ENCODE data around the gene TAF4B. TPM values are rescaled to one million over a fixed set of nuclear protein-coding genes. Genes with fewer than 3 reads are reported as not detected.
"Not testable (repeated sequence)": the region's sequence is repeated elsewhere in the genome, so short reads cannot be mapped to it uniquely, and the experiment has no call there.

The TAF4B gene
- total RNA-seq, 2 donors from 2014 or later, result 2.6 to 3.2 TPM

DNA sequence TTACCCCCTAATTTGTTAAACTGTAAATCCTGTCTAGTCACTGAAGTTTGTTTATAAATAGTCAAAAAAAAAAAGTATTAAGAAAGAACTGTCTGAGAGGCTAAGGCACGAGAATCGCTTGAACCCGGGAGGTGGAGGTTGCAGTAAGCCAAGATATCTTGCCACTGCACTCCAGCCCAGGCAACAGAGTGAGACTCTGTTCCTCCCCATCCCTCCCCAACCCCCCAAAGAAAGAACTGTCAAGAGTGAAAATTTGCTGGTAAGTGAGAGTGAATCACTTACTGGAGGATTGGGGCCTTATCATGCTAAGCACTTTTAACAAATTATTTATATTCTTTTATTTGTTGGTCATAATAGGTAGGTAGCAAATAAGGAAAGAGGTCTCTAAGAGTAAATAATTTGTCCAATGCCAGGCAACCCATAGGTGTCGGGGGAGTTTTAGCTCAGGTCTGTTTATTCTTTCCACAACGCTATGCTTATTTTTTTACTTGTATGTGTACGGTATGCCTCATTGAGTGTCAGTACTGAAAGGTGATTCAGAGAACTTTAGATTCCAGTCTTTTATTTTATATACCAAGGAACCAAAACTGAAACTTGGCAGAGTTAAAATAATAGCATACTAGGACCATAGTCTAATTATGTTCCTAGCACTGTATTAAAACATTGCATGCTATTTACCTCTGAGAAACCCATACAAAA is 2.5 kb downstream of the TAF4B start:
- intact Hi-C loops (cut with DNase I, micrococcal nuclease), result no loop called here
- no peak for ATAC-seq
- no peak for DNase-seq

DNA sequence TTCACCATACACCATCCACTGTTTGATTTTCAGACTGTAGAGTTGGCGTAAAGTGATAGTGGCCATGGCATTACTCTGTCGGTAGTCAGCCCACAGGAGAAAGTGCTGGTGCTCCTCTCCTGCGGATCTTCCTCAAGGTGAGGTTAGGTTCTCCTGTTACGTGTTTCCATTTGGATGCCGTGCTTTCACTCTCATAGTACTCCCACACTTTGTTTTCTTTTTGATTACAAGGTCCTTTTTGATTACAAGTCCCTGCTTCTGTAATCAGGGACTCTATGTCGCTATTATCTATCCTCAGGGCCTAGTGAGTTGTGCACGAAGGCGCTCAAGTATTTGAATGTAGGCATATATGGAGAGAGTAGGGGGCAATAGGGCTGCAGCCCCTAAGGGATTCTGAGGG is 4.3 kb downstream of the TAF4B start:
- ATAC-seq, result no peak
- no peak for DNase-seq

DNA sequence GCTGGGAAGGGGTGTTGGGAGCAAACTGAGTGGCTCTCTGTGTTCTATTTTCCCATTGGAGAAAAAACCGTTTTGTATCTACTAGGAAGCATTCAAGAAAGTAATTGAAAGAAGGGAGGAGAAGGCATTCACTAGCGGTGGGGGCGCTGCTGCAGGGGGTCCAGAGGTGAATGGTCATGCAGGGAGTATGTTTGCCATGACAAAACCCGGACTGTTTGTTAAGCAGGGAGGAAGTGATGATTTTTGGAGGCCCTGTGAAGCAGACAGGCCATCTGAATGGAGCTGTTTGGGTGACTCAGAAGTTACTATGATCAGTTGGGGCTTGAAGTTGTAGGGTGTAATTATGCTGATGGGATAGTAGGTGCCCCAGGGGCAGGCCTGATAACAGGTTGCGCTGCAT is 7.0 kb downstream of the TAF4B start:
- ATAC-seq (no peak), DNase-seq (no peak)
- intact Hi-C loops (cut with DNase I, micrococcal nuclease), result no loop called here

More for the DNA sequence above, 4.3 kb downstream of the TAF4B start:
- intact Hi-C loops (cut with DNase I, micrococcal nuclease), result no loop called here

DNA sequence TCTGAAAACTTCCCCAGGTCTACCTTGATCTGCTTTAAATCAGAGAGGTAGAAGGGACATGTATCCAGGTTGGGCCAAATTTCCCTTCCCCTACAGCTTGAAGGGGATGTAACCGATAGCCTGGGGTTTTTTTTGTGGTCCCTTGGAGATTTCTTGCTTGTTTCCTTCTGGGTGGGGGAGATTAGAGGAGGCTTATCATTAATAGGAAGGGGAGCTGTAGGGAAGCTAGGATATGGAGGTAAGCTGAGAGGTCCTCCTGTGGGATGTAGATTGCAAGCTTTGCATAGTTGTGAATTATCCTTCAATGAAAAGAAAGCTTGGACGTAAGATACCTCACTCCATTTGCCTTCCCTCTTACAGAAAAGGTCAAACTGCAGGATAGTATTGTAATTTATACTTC is 11.1 kb downstream of the TAF4B start:
- DNase-seq; intact Hi-C loops (cut with DNase I, micrococcal nuclease); ATAC-seq: not testable (repeated sequence)

DNA sequence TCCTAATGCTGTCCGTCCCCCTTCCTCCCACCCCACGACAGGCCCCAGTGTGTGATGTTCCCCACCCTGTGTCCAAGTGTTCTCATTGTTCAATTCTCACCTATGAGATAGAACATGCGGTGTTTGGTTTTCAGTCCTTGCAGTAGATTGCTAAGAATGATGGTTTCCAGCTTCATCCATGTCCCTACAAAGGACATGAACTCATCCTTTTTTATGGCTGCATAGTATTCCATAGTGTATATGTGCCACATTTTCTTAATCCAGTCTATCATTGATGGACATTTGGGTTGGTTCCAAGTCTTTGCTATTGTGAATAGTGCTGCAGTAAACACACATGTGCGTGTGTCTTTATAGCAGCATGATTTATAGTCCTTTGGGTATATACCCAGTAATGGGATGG is 12.5 kb downstream of the TAF4B start:
- intact Hi-C loops (cut with DNase I, micrococcal nuclease); DNase-seq; ATAC-seq: not testable (repeated sequence)

DNA sequence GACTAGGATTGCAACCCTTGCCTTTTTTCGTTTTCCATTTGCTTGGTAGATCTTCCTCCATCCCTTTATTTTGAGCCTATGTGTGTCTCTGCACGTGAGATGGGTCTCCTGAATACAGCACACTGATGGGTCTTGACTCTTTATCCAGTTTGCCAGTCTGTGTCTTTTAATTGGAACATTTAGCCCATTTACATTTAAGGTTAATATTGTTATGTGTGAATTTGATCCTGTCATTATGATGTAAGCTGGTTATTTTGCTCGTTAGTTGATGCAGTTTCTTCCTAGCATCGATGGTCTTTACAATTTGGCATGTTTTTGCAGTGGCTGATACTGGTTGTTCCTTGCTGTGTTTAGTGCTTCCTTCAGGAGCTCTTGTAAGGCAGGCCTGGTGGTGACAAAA is 16.1 kb downstream of the TAF4B start:
- DNase-seq; intact Hi-C loops (cut with DNase I, micrococcal nuclease); ATAC-seq: not testable (repeated sequence)

DNA sequence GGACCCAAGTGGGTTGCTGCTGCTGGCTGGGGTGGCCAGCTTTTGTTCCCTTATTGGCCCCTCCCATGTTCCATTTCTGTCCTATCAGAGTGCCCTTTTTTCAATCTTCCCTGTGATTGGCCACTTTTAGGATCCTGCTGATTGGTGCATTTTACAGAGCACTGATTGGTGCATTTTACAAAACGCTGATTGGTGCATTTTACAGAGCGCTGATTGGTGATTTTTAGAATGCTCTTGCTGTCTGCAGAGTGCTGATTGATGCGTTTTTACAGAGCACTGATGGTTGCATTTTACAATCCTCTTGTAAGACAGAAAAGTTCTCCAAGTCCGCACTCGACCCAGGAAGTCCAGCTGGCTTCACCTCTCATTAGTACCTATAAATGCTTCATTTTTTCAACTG is 19.2 kb downstream of the TAF4B start:
- ATAC-seq; DNase-seq; intact Hi-C loops (cut with DNase I, micrococcal nuclease): not testable (repeated sequence)

DNA sequence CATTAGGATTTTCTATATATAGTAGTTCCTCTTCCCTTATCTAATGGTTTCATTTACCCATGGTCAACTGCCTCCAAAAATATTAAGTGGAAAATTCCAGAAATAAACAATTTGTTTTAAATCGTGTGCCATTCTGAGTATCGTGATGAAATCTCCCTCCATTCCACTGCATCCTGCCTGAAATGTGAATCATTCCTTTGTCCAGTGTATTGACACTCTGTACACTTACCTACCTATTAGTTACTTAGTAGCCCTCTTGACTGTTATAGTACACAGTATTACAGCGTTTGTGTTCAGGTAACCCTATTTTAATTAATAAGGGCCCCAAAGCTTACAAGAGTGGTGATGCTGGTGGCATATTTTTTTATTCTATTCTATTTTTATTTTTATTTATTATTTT is 26.2 kb downstream of the TAF4B start:
- ATAC-seq, result no peak
- intact Hi-C loops (cut with DNase I, micrococcal nuclease), result no loop called here

DNA sequence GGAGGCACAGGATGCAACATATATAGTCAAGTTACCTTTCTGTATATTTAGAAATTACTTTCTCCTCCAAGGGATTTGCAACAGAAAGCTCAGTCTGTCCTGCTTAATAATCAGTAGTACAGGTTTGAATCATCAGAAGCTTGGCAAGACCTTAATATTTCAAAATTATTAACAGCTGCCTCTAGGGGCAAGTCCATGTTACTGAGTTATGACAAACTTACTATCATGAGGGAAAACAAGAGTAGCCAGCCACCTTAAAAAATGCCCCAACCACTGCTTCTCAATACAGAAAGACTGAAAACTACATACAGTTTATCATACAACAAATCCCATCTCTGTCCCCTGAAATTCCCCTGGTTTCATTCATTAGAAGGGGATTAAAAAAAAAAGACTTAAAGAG is 28.6 kb downstream of the TAF4B start:
- DNase-seq; intact Hi-C loops (cut with DNase I, micrococcal nuclease); ATAC-seq: not testable (repeated sequence)

More for the DNA sequence above, 26.2 kb downstream of the TAF4B start:
- no peak for DNase-seq

DNA sequence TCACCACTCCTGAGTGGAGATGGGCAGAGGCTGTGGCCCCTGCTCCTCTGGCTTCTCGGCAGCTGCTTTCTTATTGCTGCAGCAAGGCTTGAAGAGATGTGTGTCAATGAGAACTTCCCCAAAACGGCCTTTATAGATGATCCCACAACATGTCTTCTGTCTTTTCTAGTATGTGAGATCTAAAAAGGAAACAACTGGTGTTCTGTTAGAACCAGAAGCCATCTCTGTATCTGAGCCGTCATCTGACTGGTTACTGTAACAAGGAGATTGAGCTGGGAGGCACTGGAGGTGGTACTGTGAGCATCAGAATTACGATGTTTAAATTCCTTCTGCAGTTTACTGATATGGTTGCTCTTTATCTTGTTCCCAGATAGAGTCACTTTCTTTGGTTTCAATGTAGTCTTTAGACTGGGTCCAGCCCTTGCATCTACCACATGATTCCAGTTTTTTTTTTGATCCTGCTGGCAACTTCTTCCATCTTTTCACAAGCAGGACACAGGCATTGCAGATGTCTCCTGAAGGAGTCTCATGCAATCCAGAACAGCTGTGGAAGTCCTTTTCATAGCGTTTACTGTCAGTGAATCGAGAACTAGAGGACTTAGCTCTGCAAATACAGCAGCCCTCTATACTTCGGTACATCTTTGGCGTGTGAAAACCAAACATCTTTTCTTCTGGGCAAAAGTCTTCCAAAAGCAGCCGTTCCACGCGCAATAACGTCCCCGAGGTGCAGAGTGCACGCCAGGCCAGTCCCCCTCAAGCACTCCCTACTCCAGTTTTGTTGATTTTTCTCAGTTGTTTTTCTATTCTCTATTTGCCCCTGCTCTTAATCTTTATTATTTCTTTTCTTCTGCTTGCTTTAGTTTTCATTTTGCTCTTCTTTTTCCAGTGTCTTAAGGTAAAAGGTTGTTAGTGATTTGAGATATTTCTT is 29.7 kb downstream of the TAF4B start:
- DNase-seq, result no peak
- no peak for ATAC-seq
- intact Hi-C loops (cut with DNase I, micrococcal nuclease), result no loop called here

DNA sequence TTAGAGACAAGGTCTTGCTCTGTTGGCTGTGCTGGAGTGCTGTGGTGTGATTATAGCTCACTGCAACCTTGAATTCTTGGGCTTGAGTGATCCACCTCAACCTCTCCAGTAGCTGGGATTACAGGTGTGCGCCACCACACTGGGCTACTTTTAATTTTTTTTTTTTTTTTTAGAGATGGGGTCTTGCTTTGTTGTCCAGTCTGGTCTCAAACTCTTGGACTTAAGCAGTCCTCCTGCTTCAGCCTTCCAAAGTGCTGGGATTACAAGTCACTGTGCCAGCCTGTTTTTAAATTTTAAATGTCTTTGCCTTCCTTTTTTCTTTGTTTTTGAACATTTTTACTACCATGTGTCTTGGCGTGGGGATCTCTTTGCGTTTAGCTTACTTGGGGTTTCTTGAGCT is 32.5 kb downstream of the TAF4B start:
- DNase-seq (no peak), ATAC-seq (no peak)
- intact Hi-C loops (cut with DNase I, micrococcal nuclease), result no loop called here

DNA sequence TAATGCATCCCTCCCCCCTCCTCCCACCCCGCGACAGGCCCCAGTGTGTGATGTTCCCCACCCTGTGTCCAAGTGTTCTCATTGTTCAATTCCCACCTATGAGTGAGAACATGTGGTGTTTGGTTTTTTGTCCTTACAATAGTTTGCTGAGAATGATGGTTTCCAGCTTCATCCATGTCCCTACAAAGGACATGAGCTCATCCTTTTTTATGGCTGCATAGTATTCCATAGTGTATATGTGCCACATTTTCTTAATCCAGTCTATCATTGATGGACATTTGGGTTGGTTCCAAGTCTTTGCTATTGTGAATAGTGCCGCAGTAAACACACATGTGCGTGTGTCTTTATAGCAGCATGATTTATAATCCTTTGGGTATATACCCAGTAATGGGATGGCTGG is 33.2 kb downstream of the TAF4B start:
- ATAC-seq; DNase-seq; intact Hi-C loops (cut with DNase I, micrococcal nuclease): not testable (repeated sequence)

DNA sequence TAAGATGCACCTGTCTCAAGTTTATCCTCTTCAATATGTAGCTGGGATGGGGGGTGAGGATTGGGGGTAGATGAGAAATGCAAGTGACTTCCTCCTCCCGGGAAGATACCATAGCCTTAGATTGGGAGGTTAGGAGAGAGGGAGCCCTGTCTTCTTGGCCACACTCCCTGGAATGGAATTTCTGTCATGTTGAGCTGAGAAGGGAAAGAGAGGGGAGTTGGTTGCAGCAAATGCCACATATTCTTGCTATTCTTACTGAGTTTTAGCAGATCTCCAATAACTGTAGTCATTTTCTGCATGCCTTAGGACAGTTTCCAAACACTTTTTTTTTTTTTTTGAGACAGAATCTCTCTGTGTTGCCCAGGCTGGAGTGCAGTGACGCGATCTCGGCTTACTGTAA is 35.9 kb downstream of the TAF4B start:
- DNase-seq (no peak), ATAC-seq (no peak)
- intact Hi-C loops (cut with DNase I, micrococcal nuclease), result no loop called here

DNA sequence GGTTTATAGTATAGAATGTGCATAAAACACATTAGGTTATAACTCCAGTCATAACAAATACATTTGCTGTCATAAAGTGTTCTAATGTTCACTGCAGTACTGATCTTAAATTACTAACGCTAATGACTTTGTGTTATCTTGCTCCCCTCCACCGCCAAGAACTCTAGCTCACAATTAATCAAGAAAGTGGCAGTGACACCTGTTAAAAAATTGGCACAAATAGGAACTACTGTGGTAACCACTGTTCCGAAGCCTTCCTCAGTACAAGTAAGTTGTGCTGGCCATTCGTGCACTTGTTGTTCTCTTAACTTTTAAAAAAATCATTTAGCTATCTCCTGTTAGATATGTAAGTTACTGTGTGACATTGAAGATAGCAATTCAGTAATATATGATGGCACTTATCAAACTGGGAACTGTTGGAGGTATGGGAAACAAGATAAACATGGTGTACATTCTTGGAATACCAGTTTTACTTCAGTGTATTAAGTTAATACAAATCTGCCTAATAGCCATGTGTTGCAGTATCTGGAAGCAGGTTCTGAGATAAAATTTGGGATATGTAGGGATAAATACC is 41.2 kb downstream of the TAF4B start:
- ATAC-seq (no peak), DNase-seq (no peak)
- intact Hi-C loops (cut with DNase I, micrococcal nuclease), result no loop called here

DNA sequence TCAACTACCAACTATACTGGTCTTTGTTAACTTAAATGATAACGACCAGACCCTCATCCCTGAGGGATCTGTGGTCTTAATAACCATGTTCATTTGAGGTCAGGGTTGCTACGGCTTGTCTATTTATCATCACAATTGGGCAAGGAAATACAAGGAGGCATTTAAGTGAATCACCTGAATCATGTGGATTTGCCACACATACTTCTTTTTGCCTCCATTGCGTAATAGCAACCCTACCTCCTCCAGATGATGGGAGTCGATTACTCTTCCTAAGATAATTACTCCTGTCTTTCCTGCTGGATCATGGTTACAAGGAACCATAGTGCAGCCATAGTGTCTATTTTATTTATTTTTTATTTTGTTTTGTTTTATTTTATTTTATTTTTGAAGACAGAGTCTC is 42.2 kb downstream of the TAF4B start:
- DNase-seq, result no peak
- ATAC-seq, result no peak
- intact Hi-C loops (cut with DNase I, micrococcal nuclease), result no loop called here

DNA sequence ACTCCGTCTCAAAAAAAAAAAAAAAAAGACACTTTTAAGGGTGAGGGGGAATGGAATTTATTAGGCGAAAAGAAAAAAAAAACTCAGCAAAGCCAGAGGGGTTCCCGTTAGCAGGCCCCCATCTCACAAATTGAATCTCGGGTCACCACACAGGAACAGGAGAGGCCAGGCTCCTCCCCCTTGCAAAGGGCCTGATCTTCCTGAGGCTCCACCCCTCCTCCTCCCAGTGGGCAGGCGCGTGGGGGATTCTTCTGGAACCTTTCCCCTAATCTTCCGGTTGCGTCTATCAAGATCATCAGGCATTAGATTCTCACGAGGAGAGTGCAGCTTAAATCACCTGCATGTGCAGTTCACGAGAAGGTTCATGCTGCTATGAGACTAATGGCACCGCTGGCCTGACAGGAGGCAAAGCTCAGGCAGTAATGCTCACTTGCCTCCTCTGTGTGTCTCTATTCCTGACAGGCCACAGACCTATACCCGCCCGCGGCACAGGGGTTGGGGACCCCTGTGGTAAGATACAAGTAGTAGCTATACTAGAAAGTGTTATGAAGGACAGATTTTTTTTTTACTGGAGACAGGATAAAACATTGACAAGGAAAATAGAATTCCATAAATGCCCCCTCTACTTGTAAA is 45.8 kb downstream of the TAF4B start:
- DNase-seq (no peak), ATAC-seq (no peak)
- intact Hi-C loops (cut with DNase I, micrococcal nuclease), result no loop called here

DNA sequence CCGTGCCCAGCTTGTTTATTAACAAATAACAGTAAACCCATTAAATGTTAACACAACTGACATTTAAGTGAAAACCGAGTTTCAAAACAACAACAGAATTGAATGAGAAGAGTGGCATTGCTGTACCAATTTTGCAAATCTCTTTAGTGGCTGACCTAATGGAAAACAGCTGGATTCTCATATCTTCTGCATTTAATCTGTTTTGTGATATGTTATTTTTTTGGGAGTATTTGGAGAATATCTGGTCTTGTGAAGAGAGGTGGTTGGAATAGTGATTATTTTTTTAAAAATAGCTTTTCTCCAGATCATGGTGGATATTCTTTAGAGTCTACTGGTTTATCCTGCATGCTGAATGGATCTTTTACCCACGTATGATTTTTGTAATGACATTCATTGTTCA is 51.1 kb downstream of the TAF4B start:
- no peak for ATAC-seq
- intact Hi-C loops (cut with DNase I, micrococcal nuclease), result no loop called here
- DNase-seq, result no peak

DNA sequence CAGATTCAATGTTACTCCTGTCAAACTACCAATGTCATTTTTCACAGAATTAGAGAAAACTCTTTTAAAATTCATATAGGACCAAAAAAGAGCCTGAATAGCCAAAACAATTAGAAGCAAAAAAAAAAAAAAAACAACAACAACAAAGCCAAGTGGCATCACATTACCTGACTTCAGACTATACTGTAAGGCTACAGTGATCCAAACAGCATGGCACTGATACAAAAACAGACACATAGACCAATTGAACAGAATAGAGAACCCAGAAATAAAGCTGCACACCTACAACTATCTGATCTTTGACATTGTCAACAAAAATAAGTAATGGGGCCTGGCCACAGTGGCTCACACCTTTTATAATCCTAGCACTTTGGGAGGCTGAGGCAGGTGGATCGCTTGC is 53.2 kb downstream of the TAF4B start:
- ATAC-seq, result no peak
- intact Hi-C loops (cut with DNase I, micrococcal nuclease), result no loop called here
- DNase-seq, result no peak

DNA sequence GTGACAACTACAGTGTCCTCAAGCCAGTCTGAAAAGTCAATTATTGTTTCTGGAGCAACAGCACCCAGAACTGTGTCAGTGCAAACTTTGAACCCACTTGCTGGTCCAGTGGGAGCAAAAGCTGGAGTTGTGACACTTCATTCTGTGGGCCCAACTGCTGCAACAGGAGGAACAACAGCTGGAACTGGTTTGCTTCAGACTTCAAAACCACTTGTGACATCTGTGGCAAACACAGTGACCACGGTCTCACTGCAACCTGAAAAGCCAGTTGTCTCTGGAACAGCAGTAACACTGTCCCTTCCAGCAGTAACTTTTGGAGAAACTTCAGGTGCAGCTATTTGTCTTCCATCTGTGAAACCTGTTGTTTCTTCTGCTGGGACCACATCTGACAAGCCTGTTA is 59.8 kb downstream of the TAF4B start:
- DNase-seq, result no peak
- ATAC-seq, result no peak
- intact Hi-C loops (cut with DNase I, micrococcal nuclease), result no loop called here

Data from left colon (tissue), 2 donors.